ENCODE measurements around the gene LZTFL1. TPM values are rescaled to one million over a fixed set of nuclear protein-coding genes. Genes with fewer than 3 reads are reported as not detected.

LZTFL1 gene
- total RNA-seq, 2 donors from 2014 or later = 12.1 to 19.8 TPM

GRCh38 chr3:45887759-45888511 lies 46.0 kb upstream of the LZTFL1 start:
- H3K9ac ChIP-seq (ENCODE audit: extremely low read depth, low read length, poor library complexity, severe bottlenecking) = no peak overlapping the region
- no peaks in the 10 kb centered on the region for H3K36me3 Mint-ChIP-seq (ENCODE audit: low read depth)
- H3K27ac Mint-ChIP-seq = no peak overlapping the region
- no peak overlapping the region for H3K4me3 ChIP-seq (ENCODE audit: low read length)
- H3K27me3 Mint-ChIP-seq (ENCODE audit: insufficient read depth) = peaks cover 15% of the 10 kb centered on the region
- peaks cover 22% of the 10 kb centered on the region for H3K27me3 ChIP-seq (ENCODE audit: control insufficient read depth, insufficient read depth, low read length, poor library complexity, severe bottlenecking)
- no peaks in the 10 kb centered on the region for H3K4me1 ChIP-seq (ENCODE audit: control insufficient read depth, insufficient read depth, low read length)
- no peaks in the 10 kb centered on the region for H3K36me3 ChIP-seq (ENCODE audit: control insufficient read depth, insufficient read depth, low read length)
- H3K9me3 Mint-ChIP-seq = no peaks in the 10 kb centered on the region
- H3K4me1 Mint-ChIP-seq = no peaks in the 10 kb centered on the region
- TF ChIP-seq CTCF (conservative IDR thresholded peaks at IDR 0.05) = no peak
- WGBS, 2 experiments (ENCODE audit: insufficient coverage in 1 of 2, insufficient read length in 1 of 2) = 80 to 82% methylated on average over 5 to 7 of the region's 7 CpGs
- DNase-seq = no peak
- no peak overlapping the region for H3K27ac ChIP-seq (ENCODE audit: low read depth, low read length)
- no peak overlapping the region for H3K4me3 Mint-ChIP-seq
- H3K9me3 ChIP-seq (ENCODE audit: control insufficient read depth, low read length) = no peaks in the 10 kb centered on the region

GRCh38 chr3:45887285-45887684 lies 45.4 kb upstream of the LZTFL1 start:
- no peaks in the 10 kb centered on the region for H3K36me3 Mint-ChIP-seq (ENCODE audit: low read depth)
- WGBS, 2 experiments (ENCODE audit: insufficient coverage in 1 of 2, insufficient read length in 1 of 2) = 88 to 89% methylated on average over 4 of the region's 4 CpGs
- H3K9me3 ChIP-seq (ENCODE audit: control insufficient read depth, low read length) = no peaks in the 10 kb centered on the region
- no peaks in the 10 kb centered on the region for H3K4me1 Mint-ChIP-seq
- no peak overlapping the region for H3K27ac Mint-ChIP-seq
- H3K27ac ChIP-seq (ENCODE audit: low read depth, low read length) = no peak overlapping the region
- TF ChIP-seq CTCF (conservative IDR thresholded peaks at IDR 0.05) = no peak
- peaks cover 25% of the 10 kb centered on the region for H3K27me3 ChIP-seq (ENCODE audit: control insufficient read depth, insufficient read depth, low read length, poor library complexity, severe bottlenecking)
- H3K27me3 Mint-ChIP-seq (ENCODE audit: insufficient read depth) = peaks cover 15% of the 10 kb centered on the region
- no peaks in the 10 kb centered on the region for H3K4me1 ChIP-seq (ENCODE audit: control insufficient read depth, insufficient read depth, low read length)
- H3K9ac ChIP-seq (ENCODE audit: extremely low read depth, low read length, poor library complexity, severe bottlenecking) = no peak overlapping the region
- no peaks in the 10 kb centered on the region for H3K36me3 ChIP-seq (ENCODE audit: control insufficient read depth, insufficient read depth, low read length)
- H3K9me3 Mint-ChIP-seq = no peaks in the 10 kb centered on the region
- H3K4me3 Mint-ChIP-seq = no peak overlapping the region
- DNase-seq = no peak
- no peak overlapping the region for H3K4me3 ChIP-seq (ENCODE audit: low read length)

GRCh38 chr3:45885979-45886705 lies 44.2 kb upstream of the LZTFL1 start, which contains the start of gene CCR9:
Gene CCR9, plus strand, starts transcription at chr3:45886543. Its CDS starts 8,391 bp downstream, at chr3:45894934.
- peaks cover 16% of the 10 kb centered on the region for H3K27me3 Mint-ChIP-seq (ENCODE audit: insufficient read depth)
- no peak for TF ChIP-seq CTCF (conservative IDR thresholded peaks at IDR 0.05)
- no peaks in the 10 kb centered on the region for H3K9me3 Mint-ChIP-seq
- H3K4me3 Mint-ChIP-seq = no peak within 1 kb of the TSS
- Histone ChIP-seq H3K9ac (ENCODE audit: extremely low read depth, low read length, poor library complexity, severe bottlenecking) (no peak within 1 kb of the TSS), H3K27ac (ENCODE audit: low read depth, low read length) (no peak within 1 kb of the TSS), H3K27me3 (ENCODE audit: control insufficient read depth, insufficient read depth, low read length, poor library complexity, severe bottlenecking) (peaks cover 32% of the 10 kb centered on the region), H3K4me3 (ENCODE audit: low read length) (no peak within 1 kb of the TSS), H3K9me3 (ENCODE audit: control insufficient read depth, low read length) (no peaks in the 10 kb centered on the region), H3K4me1 (ENCODE audit: control insufficient read depth, insufficient read depth, low read length) (no peaks in the 10 kb centered on the region), H3K36me3 (ENCODE audit: control insufficient read depth, insufficient read depth, low read length) (no peaks in the 10 kb centered on the region)
- no peak for DNase-seq
- no peaks in the 10 kb centered on the region for H3K36me3 Mint-ChIP-seq (ENCODE audit: low read depth)
- no peak within 1 kb of the TSS for H3K27ac Mint-ChIP-seq
- H3K4me1 Mint-ChIP-seq = no peaks in the 10 kb centered on the region
- WGBS, 2 experiments (ENCODE audit: insufficient coverage in 1 of 2, insufficient read length in 1 of 2) = 91 to 97% methylated on average over 8 to 9 of the region's 9 CpGs

Measured in endodermal cell (in vitro differentiated cells).